Measurements from ENCODE around the gene GPHN. TPM values are rescaled to one million over a fixed set of nuclear protein-coding genes. Genes with fewer than 3 reads are reported as not detected.
"Not testable (repeated sequence)": the region's sequence is repeated elsewhere in the genome, so short reads cannot be mapped to it uniquely, and the experiment has no call there.

The GPHN gene
- total RNA-seq, 6 experiments from 2014 or later = 21.2 to 81.7 (median 40.2) TPM

- Histone ChIP-seq H3K4me1 (no peaks in the 10 kb centered on the region), H3K4me3 (no peak overlapping the region), H3K36me3 (no peaks in the 10 kb centered on the region), H3K27me3 (no peaks in the 10 kb centered on the region), H3K27ac (no peak overlapping the region), H3K9me3 (no peaks in the 10 kb centered on the region)
- intact Hi-C loops (cut with DNase I) = no loop called here
- DNase-seq (no peak), ATAC-seq (peak in 1 of 4 donors; percentile 26)
- TF ChIP-seq POLR2A (IDR thresholded peaks at IDR 0.05) (no peak), CTCF (IDR thresholded peaks at IDR 0.05) (no peak)
- 100% methylated on average over 1 of the region's 1 CpG for WGBS (ENCODE audit: insufficient coverage, low coverage, low lambda C conversion rate, missing lambda C conversion rate)
Measured at GRCh38 chr14:66724996-66725395, 217.0 kb downstream of the GPHN start.

GRCh38 chr14:66731298-66731697 is 223.4 kb downstream of the GPHN start:
- intact Hi-C loops (cut with DNase I); H3K27me3 ChIP-seq; DNase-seq; H3K4me3 ChIP-seq; H3K36me3 ChIP-seq; H3K4me1 ChIP-seq; H3K9me3 ChIP-seq; H3K27ac ChIP-seq: not testable (repeated sequence)
- WGBS (ENCODE audit: insufficient coverage, low coverage, low lambda C conversion rate, missing lambda C conversion rate) = 88% methylated on average over 1 of the region's 1 CpG
- peak in 1 of 4 donors; percentile 50 for ATAC-seq

GRCh38 chr14:66735853-66736252 is 227.9 kb downstream of the GPHN start:
- intact Hi-C loops (cut with DNase I) = no loop called here
- H3K27ac ChIP-seq = no peak overlapping the region
- H3K9me3 ChIP-seq = no peaks in the 10 kb centered on the region
- H3K4me3 ChIP-seq = no peak overlapping the region
- peaks cover 0 to 2% (median 0%) of the 10 kb centered on the region in 4 donors for H3K36me3 ChIP-seq
- TF ChIP-seq POLR2A (IDR thresholded peaks at IDR 0.05) = no peak
- no peak for TF ChIP-seq CTCF (IDR thresholded peaks at IDR 0.05)
- no peaks in the 10 kb centered on the region for H3K27me3 ChIP-seq
- DNase-seq (no peak), ATAC-seq (no peak)
- no peaks in the 10 kb centered on the region for H3K4me1 ChIP-seq

GRCh38 chr14:66739826-66740225 is 231.9 kb downstream of the GPHN start:
- H3K4me3 ChIP-seq = no peak overlapping the region
- no peaks in the 10 kb centered on the region for H3K27me3 ChIP-seq
- no peak for TF ChIP-seq POLR2A (IDR thresholded peaks at IDR 0.05)
- no peak for DNase-seq
- intact Hi-C loops (cut with DNase I) = no loop called here
- H3K36me3 ChIP-seq = no peaks in the 10 kb centered on the region
- H3K4me1 ChIP-seq = no peaks in the 10 kb centered on the region
- no peaks in the 10 kb centered on the region for H3K9me3 ChIP-seq
- no peak overlapping the region for H3K27ac ChIP-seq
- ATAC-seq = no peak

- no peaks in the 10 kb centered on the region for H3K36me3 ChIP-seq
- H3K9me3 ChIP-seq = no peaks in the 10 kb centered on the region
- ATAC-seq (no peak), DNase-seq (no peak)
- no peak overlapping the region for H3K27ac ChIP-seq
- no peak overlapping the region for H3K4me3 ChIP-seq
- WGBS (ENCODE audit: insufficient coverage, low coverage, low lambda C conversion rate, missing lambda C conversion rate) = 90% methylated on average over 1 of the region's 1 CpG
- TF ChIP-seq CTCF (IDR thresholded peaks at IDR 0.05) (no peak), POLR2A (IDR thresholded peaks at IDR 0.05) (no peak)
- intact Hi-C loops (cut with DNase I) = no loop called here
- H3K27me3 ChIP-seq = no peaks in the 10 kb centered on the region
- H3K4me1 ChIP-seq = peaks cover 0 to 16% (median 6%) of the 10 kb centered on the region in 4 donors
Measured at GRCh38 chr14:66745078-66745477, 237.1 kb downstream of the GPHN start.

Data from right lobe of liver (tissue), 6 donors.